MM.1S (cell line): Measurements from ENCODE around the gene ADAMTS17.

Source experiments
- DNase-seq: peaks from one replicate; pipeline ENCODE4 v3.0.0-alpha.2; 2015
- H2AFZ ChIP-seq: fragments of 300-600 bp; sonication (generic); 2 replicates; pipeline ENCODE4 v1.6.0; 2016; ENCODE audit warnings: antibody characterized with exemption, low read length
- H3F3A ChIP-seq: fragments of 300-600 bp; sonication (generic); 2 replicates; pipeline ENCODE4 v1.6.1; 2016; ENCODE audit warnings: mild to moderate bottlenecking, antibody characterized with exemption, low read length, moderate library complexity, mixed read lengths; ENCODE audit not compliant: insufficient read depth
- H3K27ac ChIP-seq: fragments of 300-600 bp; sonication (generic); 2 replicates; pipeline ENCODE4 v1.5.1; 2016; ENCODE audit warnings: mild to moderate bottlenecking, low read length
- H3K27me3 ChIP-seq: fragments of 300-600 bp; sonication (generic); replicated peaks from 2 replicates; pipeline ENCODE4 v1.6.0; 2016; ENCODE audit warnings: low read length; ENCODE audit not compliant: insufficient read depth
- H3K36me3 ChIP-seq: fragments of 300-600 bp; sonication (generic); replicated peaks from 2 replicates; pipeline ENCODE4 v1.6.1; 2016; ENCODE audit warnings: mild to moderate bottlenecking, low read length, mixed read lengths; ENCODE audit not compliant: insufficient read depth
- H3K4me1 ChIP-seq: fragments of 300-600 bp; sonication (generic); 2 replicates; pipeline ENCODE4 v1.6.1; 2016; ENCODE audit warnings: low read length, mixed read lengths
- H3K4me2 ChIP-seq: fragments of 300-600 bp; sonication (generic); 2 replicates; pipeline ENCODE4 v1.6.0; 2016; ENCODE audit warnings: low read depth, low read length
- H3K4me3 ChIP-seq: fragments of 300-600 bp; sonication (generic); 2 replicates; pipeline ENCODE4 v1.5.1; 2016; ENCODE audit warnings: low read length, mixed read lengths
- H3K79me2 ChIP-seq: fragments of 300-600 bp; sonication (generic); 2 replicates; pipeline ENCODE4 v1.6.1; 2016; ENCODE audit warnings: mixed run types, low read length, mixed read lengths
- H3K9ac ChIP-seq: fragments of 300-600 bp; sonication (generic); 2 replicates; pipeline ENCODE4 v1.6.1; 2016; ENCODE audit warnings: low read length, mixed read lengths
- H3K9me2 ChIP-seq: fragments of 300-600 bp; sonication (generic); replicated peaks from 2 replicates; pipeline ENCODE4 v1.6.1; 2016; ENCODE audit warnings: mild to moderate bottlenecking, low read length, mixed read lengths; ENCODE audit not compliant: insufficient read depth
- H3K9me3 ChIP-seq: fragments of 300-600 bp; sonication (generic); replicated peaks from 2 replicates; pipeline ENCODE4 v1.6.1; 2016; ENCODE audit warnings: mild to moderate bottlenecking, low read length, mixed read lengths; ENCODE audit not compliant: insufficient read depth
- H4K20me1 ChIP-seq: fragments of 300-600 bp; sonication (generic); 2 replicates; pipeline ENCODE4 v1.6.1; 2016; ENCODE audit warnings: mild to moderate bottlenecking, low read length, moderate library complexity, mixed read lengths; ENCODE audit not compliant: insufficient read depth
- CTCF ChIP-seq: fragments of 300-600 bp; sonication (generic); IDR thresholded peaks from 2 replicates; pipeline ENCODE4 v1.5.1; 2016; ENCODE audit warnings: antibody characterized with exemption, low read length, mixed read lengths
- EZH2 ChIP-seq: fragments of 300-600 bp; sonication (generic); optimal IDR thresholded peaks from 2 replicates; pipeline ENCODE3; 2017; ENCODE audit warnings: low read depth, mild to moderate bottlenecking, antibody characterized with exemption, low read length, mixed read lengths
- EZH2phosphoT487 ChIP-seq: fragments of 300-600 bp; sonication (generic); IDR thresholded peaks from 2 replicates; pipeline ENCODE4 v1.6.1; 2018; ENCODE audit warnings: antibody characterized with exemption, low read length

Gene ADAMTS17

GRCh38 chr15:100201376-100202280, 140.1 kb downstream of the ADAMTS17 start:
- Histone ChIP-seq H4K20me1 (no peaks in the 10 kb centered on the region), H3K4me1 (no peaks in the 10 kb centered on the region), H2AFZ (no peak overlapping the region), H3K27ac (no peak overlapping the region), H3K4me3 (no peak overlapping the region), H3K9ac (no peak overlapping the region), H3K27me3 (no peaks in the 10 kb centered on the region), H3K4me2 (no peak overlapping the region), H3K9me3 (no peaks in the 10 kb centered on the region), H3K36me3 (no peaks in the 10 kb centered on the region), H3F3A (no peaks in the 10 kb centered on the region), H3K79me2 (no peaks in the 10 kb centered on the region), H3K9me2 (no peaks in the 10 kb centered on the region)
- DNase-seq: no peak
- TF ChIP-seq EZH2phosphoT487: no peak
- no peak for TF ChIP-seq CTCF
- TF ChIP-seq EZH2: no peak

DNA sequence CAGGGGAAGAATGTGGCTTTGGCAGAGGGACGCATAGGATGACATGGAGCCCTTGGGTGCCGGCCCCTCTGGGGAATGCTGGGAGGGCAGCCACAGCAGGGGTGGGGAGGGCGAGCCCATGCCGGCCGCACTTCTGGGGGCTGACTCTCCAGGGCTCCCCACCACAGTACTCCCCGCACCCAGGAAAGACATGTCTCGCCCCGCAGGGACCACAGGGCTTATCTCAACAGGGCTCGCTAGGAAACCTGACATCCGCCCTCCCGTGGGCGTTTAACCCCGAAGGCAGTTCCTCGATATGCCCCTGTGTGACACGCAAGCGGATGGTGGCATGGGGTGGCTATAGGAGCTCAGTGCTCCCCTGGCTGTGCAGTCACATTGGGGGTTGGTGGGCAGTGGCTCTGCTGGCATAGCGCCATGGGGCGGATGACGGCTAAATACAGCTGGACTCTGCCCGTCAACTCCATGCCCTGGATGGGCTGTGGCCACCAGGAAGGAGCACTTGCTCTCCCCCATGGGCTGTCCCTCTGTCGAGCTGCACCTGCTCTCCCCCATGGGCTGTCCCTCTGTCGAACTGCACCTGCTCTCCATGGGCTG, 141.4 kb downstream of the ADAMTS17 start:
- no peak for TF ChIP-seq CTCF
- DNase-seq: no peak
- H3K36me3 ChIP-seq: no peaks in the 10 kb centered on the region
- no peaks in the 10 kb centered on the region for H3K27me3 ChIP-seq
- no peak overlapping the region for H2AFZ ChIP-seq
- no peaks in the 10 kb centered on the region for H3F3A ChIP-seq
- H3K4me2 ChIP-seq: no peak overlapping the region
- H3K4me3 ChIP-seq: no peak overlapping the region
- no peak overlapping the region for H3K27ac ChIP-seq
- H3K9me2 ChIP-seq: no peaks in the 10 kb centered on the region
- H3K79me2 ChIP-seq: no peaks in the 10 kb centered on the region
- H3K9ac ChIP-seq: no peak overlapping the region
- H4K20me1 ChIP-seq: no peaks in the 10 kb centered on the region
- H3K9me3 ChIP-seq: no peaks in the 10 kb centered on the region
- no peaks in the 10 kb centered on the region for H3K4me1 ChIP-seq

- Histone ChIP-seq H3K79me2 (no peaks in the 10 kb centered on the region), H3K9ac (no peak overlapping the region), H3K27ac (no peak overlapping the region), H3F3A (no peaks in the 10 kb centered on the region), H3K4me1 (no peaks in the 10 kb centered on the region), H3K36me3 (no peaks in the 10 kb centered on the region), H2AFZ (no peak overlapping the region), H3K4me2 (no peak overlapping the region), H3K27me3 (no peaks in the 10 kb centered on the region), H3K4me3 (no peak overlapping the region), H4K20me1 (no peaks in the 10 kb centered on the region), H3K9me3 (no peaks in the 10 kb centered on the region), H3K9me2 (no peaks in the 10 kb centered on the region)
- TF ChIP-seq CTCF: no peak
- TF ChIP-seq EZH2: no peak
- no peak for DNase-seq
Observed at GRCh38 chr15:100199711-100200286, 142.0 kb downstream of the ADAMTS17 start.
